SK-N-SH treated with all-trans-retinoic acid at 6 μM for 48 hours (cell line): ENCODE data around the gene MOSMO.

Source experiments
- ATAC-seq: fragments of 200-7000 bp; cut with Tn5 transposase; 3 replicates; pipeline ENCODE4 v1.9.1; 2020; ENCODE audit warnings: mild to moderate bottlenecking, moderate library complexity
- ARNTL ChIP-seq: fragments of 450-650 bp; formaldehyde crosslinking; IDR thresholded peaks from 2 replicates; pipeline ENCODE4 v1.5.0; 2020; ENCODE audit warnings: low read depth, mild to moderate bottlenecking, moderate library complexity, borderline replicate concordance
- CSDC2 ChIP-seq: fragments of 250-450 bp; sonication (Bioruptor Pico); IDR thresholded peaks from 2 replicates; pipeline ENCODE4 v1.5.0; 2020; ENCODE audit warnings: mild to moderate bottlenecking, moderate library complexity
- CSRNP3 ChIP-seq: fragments of 250-450 bp; sonication (Bioruptor Pico); IDR thresholded peaks from 2 replicates; pipeline ENCODE4 v1.5.1; 2021; ENCODE audit warnings: mild to moderate bottlenecking, moderate library complexity
- ESRRG ChIP-seq: fragments of 250-450 bp; sonication (Bioruptor Pico); IDR thresholded peaks from 2 replicates; pipeline ENCODE4 v1.6.1; 2021; ENCODE audit warnings: mild to moderate bottlenecking
- GLIS3 ChIP-seq: fragments of 250-450 bp; sonication (Bioruptor Pico); IDR thresholded peaks from 2 replicates; pipeline ENCODE4 v1.5.0; 2020; ENCODE audit warnings: mild to moderate bottlenecking, moderate library complexity
- OSR1 ChIP-seq: fragments of 250-450 bp; sonication (Bioruptor Pico); IDR thresholded peaks from 2 replicates; pipeline ENCODE4 v1.8.0; 2022; ENCODE audit warnings: moderate library complexity, mild to moderate bottlenecking, inconsistent platforms
- PATZ1 ChIP-seq: fragments of 250-450 bp; sonication (Bioruptor Pico); IDR thresholded peaks from 2 replicates; pipeline ENCODE4 v1.8.0; 2020; ENCODE audit warnings: mild to moderate bottlenecking, moderate library complexity, borderline replicate concordance
- POU6F1 ChIP-seq: fragments of 250-450 bp; sonication (Bioruptor Pico); IDR thresholded peaks from 2 replicates; pipeline ENCODE4 v1.8.0; 2021; ENCODE audit warnings: low read depth, mild to moderate bottlenecking, moderate library complexity, borderline replicate concordance
- PPARA ChIP-seq: fragments of 250-450 bp; sonication (Bioruptor Pico); IDR thresholded peaks from 2 replicates; pipeline ENCODE4 v1.5.0; 2020; ENCODE audit warnings: mild to moderate bottlenecking, borderline replicate concordance
- RARB ChIP-seq: fragments of 250-450 bp; sonication (Bioruptor Pico); IDR thresholded peaks from 2 replicates; pipeline ENCODE4 v1.8.0; 2021; ENCODE audit warnings: mild to moderate bottlenecking, moderate library complexity
- SNAI2 ChIP-seq: fragments of 250-450 bp; sonication (Bioruptor Pico); IDR thresholded peaks from 2 replicates; pipeline ENCODE4 v1.5.0; 2020; ENCODE audit warnings: mild to moderate bottlenecking, moderate library complexity
- TCF4 ChIP-seq: fragments of 250-450 bp; sonication (Bioruptor Pico); IDR thresholded peaks from 2 replicates; pipeline ENCODE4 v1.8.0; 2021; ENCODE audit warnings: mild to moderate bottlenecking, moderate library complexity, borderline replicate concordance
- TOX ChIP-seq: fragments of 250-450 bp; sonication (Bioruptor Pico); IDR thresholded peaks from 2 replicates; pipeline ENCODE4 v1.8.0; 2021; ENCODE audit warnings: mild to moderate bottlenecking, moderate library complexity, borderline replicate concordance
- ZC3H10 ChIP-seq: fragments of 250-450 bp; sonication (Bioruptor Pico); IDR thresholded peaks from 2 replicates; pipeline ENCODE4 v1.5.1; 2021; ENCODE audit warnings: mild to moderate bottlenecking, moderate library complexity
- ZFP30 ChIP-seq: fragments of 450-650 bp; formaldehyde crosslinking; IDR thresholded peaks from 2 replicates; pipeline ENCODE4 v1.5.0; 2022; ENCODE audit warnings: mild to moderate bottlenecking, moderate library complexity
- ZNF565 ChIP-seq: fragments of 450-650 bp; formaldehyde crosslinking; conservative IDR thresholded peaks from 2 replicates; pipeline ENCODE4 v1.5.0; 2020; ENCODE audit warnings: low read depth, mild to moderate bottlenecking, moderate library complexity
- ZNF8 ChIP-seq: fragments of 450-650 bp; formaldehyde crosslinking; IDR thresholded peaks from 2 replicates; pipeline ENCODE4 v1.5.0; 2020; ENCODE audit warnings: mild to moderate bottlenecking, moderate library complexity
- TF ChIP-seq, protein P1 (sequence below): fragments of 250-450 bp; sonication (Bioruptor Pico); IDR thresholded peaks from 2 replicates; pipeline ENCODE4 v1.5.0; 2020; ENCODE audit warnings: mild to moderate bottlenecking, moderate library complexity
- TF ChIP-seq, protein P2 (sequence below): fragments of 250-450 bp; sonication (Bioruptor Pico); IDR thresholded peaks from 2 replicates; pipeline ENCODE4 v1.5.1; 2020; ENCODE audit warnings: low read depth, mild to moderate bottlenecking, moderate library complexity

Gene MOSMO

DNA sequence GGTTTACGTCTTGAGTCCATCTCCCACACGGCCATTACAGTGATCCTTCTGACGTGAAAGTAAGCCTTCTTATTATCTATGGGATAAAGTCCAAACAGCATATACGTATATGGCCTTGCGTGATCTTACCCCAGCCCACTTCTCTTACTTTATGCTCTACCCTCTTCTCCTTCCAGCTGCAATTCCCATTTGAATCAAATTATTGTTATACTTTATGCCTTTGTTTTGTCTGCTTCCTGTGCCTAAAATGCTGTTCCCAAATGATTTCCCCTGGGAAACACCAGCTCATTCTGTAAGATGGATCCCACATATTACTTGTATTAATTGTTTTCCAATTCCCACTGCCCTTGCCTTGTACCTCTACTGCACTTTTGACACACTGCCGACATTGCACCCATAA is 43.6 kb upstream of the MOSMO start:
- no peak for ATAC-seq
- TF ChIP-seq ARNTL (CRISPR knock-in tag) (no peak), SNAI2 (no peak), POU6F1 (CRISPR knock-in tag) (no peak), CSRNP3 (CRISPR knock-in tag) (no peak), PPARA (no peak), OSR1 (CRISPR knock-in tag) (no peak), ZC3H10 (CRISPR knock-in tag) (no peak), TOX (no peak), ESRRG (CRISPR knock-in tag) (no peak), TCF4 (CRISPR knock-in tag) (no peak), RARB (CRISPR knock-in tag) (no peak), GLIS3 (CRISPR knock-in tag) (no peak), ZFP30 (CRISPR knock-in tag) (no peak), PATZ1 (CRISPR knock-in tag) (no peak), ZNF8 (CRISPR knock-in tag) (no peak)
- TF ChIP-seq, protein P1, sequence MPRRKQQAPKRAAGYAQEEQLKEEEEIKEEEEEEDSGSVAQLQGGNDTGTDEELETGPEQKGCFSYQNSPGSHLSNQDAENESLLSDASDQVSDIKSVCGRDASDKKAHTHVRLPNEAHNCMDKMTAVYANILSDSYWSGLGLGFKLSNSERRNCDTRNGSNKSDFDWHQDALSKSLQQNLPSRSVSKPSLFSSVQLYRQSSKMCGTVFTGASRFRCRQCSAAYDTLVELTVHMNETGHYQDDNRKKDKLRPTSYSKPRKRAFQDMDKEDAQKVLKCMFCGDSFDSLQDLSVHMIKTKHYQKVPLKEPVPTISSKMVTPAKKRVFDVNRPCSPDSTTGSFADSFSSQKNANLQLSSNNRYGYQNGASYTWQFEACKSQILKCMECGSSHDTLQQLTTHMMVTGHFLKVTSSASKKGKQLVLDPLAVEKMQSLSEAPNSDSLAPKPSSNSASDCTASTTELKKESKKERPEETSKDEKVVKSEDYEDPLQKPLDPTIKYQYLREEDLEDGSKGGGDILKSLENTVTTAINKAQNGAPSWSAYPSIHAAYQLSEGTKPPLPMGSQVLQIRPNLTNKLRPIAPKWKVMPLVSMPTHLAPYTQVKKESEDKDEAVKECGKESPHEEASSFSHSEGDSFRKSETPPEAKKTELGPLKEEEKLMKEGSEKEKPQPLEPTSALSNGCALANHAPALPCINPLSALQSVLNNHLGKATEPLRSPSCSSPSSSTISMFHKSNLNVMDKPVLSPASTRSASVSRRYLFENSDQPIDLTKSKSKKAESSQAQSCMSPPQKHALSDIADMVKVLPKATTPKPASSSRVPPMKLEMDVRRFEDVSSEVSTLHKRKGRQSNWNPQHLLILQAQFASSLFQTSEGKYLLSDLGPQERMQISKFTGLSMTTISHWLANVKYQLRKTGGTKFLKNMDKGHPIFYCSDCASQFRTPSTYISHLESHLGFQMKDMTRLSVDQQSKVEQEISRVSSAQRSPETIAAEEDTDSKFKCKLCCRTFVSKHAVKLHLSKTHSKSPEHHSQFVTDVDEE (CRISPR knock-in tag) = no peak

GRCh38 chr16:21971856-21972255 is 36.1 kb upstream of the MOSMO start:
- ATAC-seq = no peak

More at GRCh38 chr16:21971856-21972255, 36.1 kb upstream of the MOSMO start:
- TF ChIP-seq CSDC2 (no peak), ZNF8 (CRISPR knock-in tag) (no peak), PATZ1 (CRISPR knock-in tag) (no peak), ZNF565 (CRISPR knock-in tag) (no peak), RARB (CRISPR knock-in tag) (no peak), ARNTL (CRISPR knock-in tag) (no peak)
- TF ChIP-seq, protein P1 (CRISPR knock-in tag) = no peak
- TF ChIP-seq, protein P2, sequence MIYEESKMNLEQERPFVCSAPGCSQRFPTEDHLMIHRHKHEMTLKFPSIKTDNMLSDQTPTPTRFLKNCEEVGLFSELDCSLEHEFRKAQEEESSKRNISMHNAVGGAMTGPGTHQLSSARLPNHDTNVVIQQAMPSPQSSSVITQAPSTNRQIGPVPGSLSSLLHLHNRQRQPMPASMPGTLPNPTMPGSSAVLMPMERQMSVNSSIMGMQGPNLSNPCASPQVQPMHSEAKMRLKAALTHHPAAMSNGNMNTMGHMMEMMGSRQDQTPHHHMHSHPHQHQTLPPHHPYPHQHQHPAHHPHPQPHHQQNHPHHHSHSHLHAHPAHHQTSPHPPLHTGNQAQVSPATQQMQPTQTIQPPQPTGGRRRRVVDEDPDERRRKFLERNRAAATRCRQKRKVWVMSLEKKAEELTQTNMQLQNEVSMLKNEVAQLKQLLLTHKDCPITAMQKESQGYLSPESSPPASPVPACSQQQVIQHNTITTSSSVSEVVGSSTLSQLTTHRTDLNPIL (CRISPR knock-in tag) = no peak
- TF ChIP-seq, all 23 proteins: peak for 0
